ENCODE data around the gene LHCGR. TPM values are rescaled to one million over a fixed set of nuclear protein-coding genes. Genes with fewer than 3 reads are reported as not detected.

The LHCGR gene
- not detected in 2 replicates for total RNA-seq (ENCODE audit: low replicate concordance)

GRCh38 chr2:48755473-48755872 lies at the start of gene LHCGR:
LHCGR (minus strand) TSS chr2:48755724; CDS start chr2:48755671, 53 bp downstream.

Other genes starting within 250 kb of the LHCGR start
- gene STON1, start 225.6 kb downstream of the LHCGR start, total RNA-seq (ENCODE audit: low replicate concordance) = 4.2 and 9.5 TPM in 2 replicates
- gene GTF2A1L, start 137.9 kb downstream of the LHCGR start, total RNA-seq (ENCODE audit: low replicate concordance) = 0.12 and 0.98 TPM in 2 replicates